Lower leg skin (tissue), 3 donors: ENCODE results near the gene CCDC38.

Experiments used
- CTCF ChIP-seq, 3 donors: fragments of 450-650 bp; IDR thresholded peaks; one replicate each; pipeline ENCODE4 v1.5.1; 2016; ENCODE audit warnings: antibody characterized with exemption in 3 of 3, mild to moderate bottlenecking in 3 of 3, moderate library complexity in 2 of 3
- POLR2A ChIP-seq, 2 donors: fragments of 450-650 bp; IDR thresholded peaks; one replicate each; pipeline ENCODE4 v1.6.1; 2016 to 2017; ENCODE audit warnings: antibody characterized with exemption in 2 of 2, mild to moderate bottlenecking in 1 of 2, moderate library complexity in 1 of 2

GRCh38 chr12:95857156-95857555 lies 85.3 kb downstream of the CCDC38 start:
- no peak for TF ChIP-seq CTCF (IDR thresholded peaks at IDR 0.05)
- no peak for TF ChIP-seq POLR2A (IDR thresholded peaks at IDR 0.05)
